HCT116 (cell line): ENCODE measurements around the gene ALOXE3. TPM values are rescaled to one million over a fixed set of nuclear protein-coding genes. Genes with fewer than 3 reads are reported as not detected.
"Not testable (repeated sequence)": the region's sequence is repeated elsewhere in the genome, so short reads cannot be mapped to it uniquely, and the experiment has no call there.

ENCODE experiments used
- ATAC-seq: fragments of 200-7000 bp; cut with Tn5 transposase; 2 replicates; pipeline ENCODE4 v1.9.1; 2020; ENCODE audit warnings: mild to moderate bottlenecking, moderate library complexity
- BruUV-seq: library from RNA; stranded (reverse); fragments of 400-500 nt; replicated peaks from 2 replicates; lab custom pipeline; 2021; lab: Mats Ljungman, UMichigan
- CTCF ChIA-PET: fragments of 300-600 bp; sonication (Branson Sonifier 250); formaldehyde crosslinking; loops from one replicate; lab custom pipeline; 2021; ENCODE audit warnings: antibody characterized with exemption; lab: Charles Lee
- POLR2A ChIA-PET: fragments of 300-600, 350-600 bp; sonication (Branson Sonifier 250); formaldehyde crosslinking; loops from one replicate; lab custom pipeline; 2021; ENCODE audit warnings: antibody characterized with exemption; lab: Charles Lee
- RAD21 ChIA-PET, 2 experiments: fragments of 300-600 bp; sonication (Branson Sonifier 250); formaldehyde crosslinking; loops; one replicate each; lab custom pipeline; 2023; ENCODE audit warnings: low total read pairs in 2 of 2; ENCODE audit not compliant: uncharacterized antibody in 2 of 2, unreplicated experiment in 2 of 2, low non-redundant PET in 1 of 2; lab: Charles Lee
- DNase-seq: peaks from one replicate; pipeline ENCODE4 v3.0.0-alpha.2; 2010; ENCODE audit warnings: low read depth, low spot score
- H2AFZ ChIP-seq: fragments of 200-600 bp; shearing (Covaris generic), sonication (generic); 2 replicates; pipeline ENCODE4 v1.6.1; 2017; ENCODE audit warnings: low read depth, mixed run types, mixed read lengths, antibody characterized with exemption, low read length; ENCODE audit not compliant: poor library complexity, severe bottlenecking
- H3K27ac ChIP-seq: 2 replicates; pipeline ENCODE4 v1.5.1; 2012; ENCODE audit warnings: low read depth, low read length
- H3K27me3 ChIP-seq: fragments of 200-600 bp; sonication (generic); 2 replicates; pipeline ENCODE4 v1.6.1; 2016; ENCODE audit warnings: mixed run types, low read length, mixed read lengths; ENCODE audit not compliant: insufficient read depth
- H3K36me3 ChIP-seq, 2 experiments: fragments of 200-500 bp in 1 of 2; fragments of 200-600 bp in 1 of 2; sonication (Bioruptor generic) in 1 of 2; sonication (generic) in 1 of 2; 2 replicates each; pipeline versions ENCODE4 v1.5.1 to v1.6.1; 2014 to 2016; ENCODE audit warnings: low read length in 2 of 2, inconsistent platforms in 1 of 2, mixed read lengths in 1 of 2, mixed run types in 1 of 2; ENCODE audit not compliant: insufficient read depth in 2 of 2, control insufficient read depth in 1 of 2
- H3K4me1 ChIP-seq, 2 experiments: fragments of 200-600 bp in 1 of 2; sonication (generic) in 1 of 2; 2 replicates each; pipeline versions ENCODE4 v1.5.1 to v1.6.1; 2012 to 2017; ENCODE audit warnings: low read length in 2 of 2, inconsistent platforms in 1 of 2, mild to moderate bottlenecking in 1 of 2, mixed read lengths in 1 of 2, mixed run types in 1 of 2, moderate library complexity in 1 of 2; ENCODE audit not compliant: insufficient read depth in 2 of 2, control insufficient read depth in 1 of 2
- H3K4me2 ChIP-seq: fragments of 200-600 bp; sonication (generic); 2 replicates; pipeline ENCODE4 v1.6.1; 2017; ENCODE audit warnings: mixed run types, low read length, mixed read lengths
- H3K4me3 ChIP-seq, 2 experiments: fragments of 200-600 bp in 1 of 2; sonication (generic) in 1 of 2; replicated peaks in 1 of 2; 2 replicates each; pipeline ENCODE4 v1.5.1; 2011 to 2016; ENCODE audit warnings: low read length in 2 of 2, control low read depth in 1 of 2, low read depth in 1 of 2, mild to moderate bottlenecking in 1 of 2, mixed read lengths in 1 of 2, mixed run types in 1 of 2
- H3K79me2 ChIP-seq: fragments of 200-600 bp; sonication (generic); 2 replicates; pipeline ENCODE4 v1.6.1; 2017; ENCODE audit warnings: mild to moderate bottlenecking, mixed run types, low read length, moderate library complexity, mixed read lengths; ENCODE audit not compliant: insufficient read depth
- H3K9ac ChIP-seq: fragments of 200-600 bp; sonication (generic); 2 replicates; pipeline ENCODE4 v1.6.1; 2016; ENCODE audit warnings: low read length, mixed read lengths
- H3K9me2 ChIP-seq: fragments of 200-600 bp; sonication (generic), shearing (Covaris generic); 2 replicates; pipeline ENCODE4 v1.6.1; 2017; ENCODE audit warnings: mixed run types, mild to moderate bottlenecking, moderate library complexity; ENCODE audit not compliant: insufficient read depth
- H3K9me3 ChIP-seq, 2 experiments: fragments of 200-500 bp in 1 of 2; fragments of 200-600 bp in 1 of 2; sonication (Bioruptor generic) in 1 of 2; sonication (generic) in 1 of 2; 2 replicates each; pipeline ENCODE4 v1.6.1; 2014 to 2017; ENCODE audit warnings: low read length in 2 of 2, mixed read lengths in 2 of 2, inconsistent platforms in 1 of 2, low read depth in 1 of 2, mild to moderate bottlenecking in 1 of 2, mixed run types in 1 of 2, moderate library complexity in 1 of 2; ENCODE audit not compliant: control insufficient read depth in 1 of 2, insufficient read depth in 1 of 2
- H4K20me1 ChIP-seq: fragments of 200-600 bp; sonication (generic), shearing (Covaris generic); 2 replicates; pipeline ENCODE4 v1.6.1; 2017; ENCODE audit warnings: mixed run types, mild to moderate bottlenecking, moderate library complexity; ENCODE audit not compliant: insufficient read depth
- CBX3 ChIP-seq: IDR thresholded peaks from 2 replicates; pipeline ENCODE4 v1.6.1; 2012; ENCODE audit warnings: low read depth
- CTCF ChIP-seq, 3 experiments: fragments of 200-600 bp in 1 of 3; sonication (generic) in 1 of 3; IDR thresholded peaks in 2 of 3; conservative IDR thresholded peaks in 1 of 3; 2 replicates each; pipeline ENCODE4 v1.5.1; 2012 to 2017; ENCODE audit warnings: low read depth in 2 of 3, low read length in 2 of 3, antibody characterized with exemption in 1 of 3, borderline replicate concordance in 1 of 3, control low read depth in 1 of 3, mild to moderate bottlenecking in 1 of 3, mixed read lengths in 1 of 3, mixed run types in 1 of 3, moderate library complexity in 1 of 3; ENCODE audit not compliant: insufficient read depth in 1 of 3
- ELF1 ChIP-seq: IDR thresholded peaks from 2 replicates; pipeline ENCODE4 v1.6.1; 2012; ENCODE audit warnings: low read depth, borderline replicate concordance
- EZH2phosphoT487 ChIP-seq: fragments of 200-600 bp; IDR thresholded peaks from 2 replicates; pipeline ENCODE4 v1.6.1; 2018; ENCODE audit warnings: antibody characterized with exemption, borderline replicate concordance
- FOSL1 ChIP-seq: IDR thresholded peaks from 2 replicates; pipeline ENCODE4 v1.6.1; 2012; ENCODE audit warnings: low read depth
- MAX ChIP-seq: IDR thresholded peaks from 2 replicates; pipeline ENCODE4 v1.6.1; 2012
- POLR2A ChIP-seq: IDR thresholded peaks from 2 replicates; pipeline ENCODE4 v1.7.0; 2011; ENCODE audit warnings: borderline replicate concordance; ENCODE audit not compliant: insufficient read depth, insufficient read length; ENCODE audit errors: extremely low read depth
- POLR2AphosphoS5 ChIP-seq: IDR thresholded peaks from 2 replicates; pipeline ENCODE4 v1.6.1; 2011; ENCODE audit warnings: mild to moderate bottlenecking, low read depth, low read length, moderate library complexity
- RAD21 ChIP-seq: IDR thresholded peaks from 2 replicates; pipeline ENCODE4 v1.6.1; 2012; ENCODE audit warnings: low read depth, mild to moderate bottlenecking
- SIN3A ChIP-seq: IDR thresholded peaks from 2 replicates; pipeline ENCODE4 v1.6.1; 2012; ENCODE audit warnings: low read depth
- SRF ChIP-seq: IDR thresholded peaks from 2 replicates; pipeline ENCODE4 v1.6.1; 2012; ENCODE audit warnings: low read depth
- TCF7L2 ChIP-seq: IDR thresholded peaks from 2 replicates; pipeline ENCODE4 v1.7.0; 2011; ENCODE audit warnings: borderline replicate concordance, inconsistent platforms; ENCODE audit not compliant: insufficient read depth, insufficient read length; ENCODE audit errors: extremely low read depth
- YY1 ChIP-seq: IDR thresholded peaks from 2 replicates; pipeline ENCODE4 v1.6.1; 2011; ENCODE audit warnings: low read length, low read depth, moderate library complexity, mild to moderate bottlenecking; ENCODE audit not compliant: insufficient replicate concordance; ENCODE audit errors: extremely low read depth
- ZFX ChIP-seq: fragments of 450-650 bp; IDR thresholded peaks from 2 replicates; pipeline ENCODE4 v1.6.1; 2017
- ZNF274 ChIP-seq: fragments of 200-500 bp; sonication (Bioruptor generic); IDR thresholded peaks from 2 replicates; pipeline ENCODE4 v1.6.1; 2014; ENCODE audit warnings: mild to moderate bottlenecking, low read depth, low read length, inconsistent platforms
- intact Hi-C: fragments of 100-400 bp; cut with micrococcal nuclease; formaldehyde crosslinking; loops from 2 replicates; pipeline ENCODE4 v1.10.0; 2022
- total RNA-seq: library from RNA; stranded (reverse); gene quantifications from one replicate; pipeline ENCODE4 v1.2.1, GENCODE V29; 2021; ENCODE audit not compliant: unreplicated experiment

ALOXE3 gene
- total RNA-seq, 1 experiment from 2014 or later = 3.5 TPM

GRCh38 chr17:8079291-8080207 lies 38.8 kb downstream of the ALOXE3 start:
- Histone ChIP-seq H3K36me3 (no peaks in the 10 kb centered on the region), H3K4me2 (peak overlapping the region; percentile 96), H3K9me3 (no peaks in the 10 kb centered on the region), H3K9ac (peak overlapping the region; percentile 75), H4K20me1 (no peaks in the 10 kb centered on the region), H3K27me3 (no peaks in the 10 kb centered on the region), H3K4me3 (peak overlapping the region; percentile 68 to 81), H3K9me2 (no peaks in the 10 kb centered on the region), H2AFZ (peak overlapping the region; percentile 52), H3K27ac (peak overlapping the region; percentile 79), H3K79me2 (peaks cover 4% of the 10 kb centered on the region; the same call in 1 of the 2 replicates), H3K4me1 (peaks cover 2 to 25% of the 10 kb centered on the region in 2 experiments; a peak in 3 of 4 replicates)
- ChIA-PET RAD21 (interaction anchor here in 1 of 2 experiments (0.7 kb wide), 1 partner anchor 167 kb away, joined by 3 read pairs; no protein-coding TSS in a partner anchor), POLR2A (interaction anchor here (0.5 to 1.5 kb wide), 3 partner anchors 9 to 305 kb away, joined by 4 to 7 read pairs (median 5); partner anchors contain the start of gene ALOX12B), CTCF (interaction anchor here (0.6 to 1.9 kb wide), 18 partner anchors 8 to 148 kb away, joined by 3 to 13 read pairs (median 3); partner anchors contain the start of genes ALOX12B and AURKB)
- BruUV-seq = TSS peak; percentile 49
- ATAC-seq = peak; percentile 88
- TF ChIP-seq POLR2AphosphoS5 (peak; percentile 52), ZNF274 (no peak), CTCF (IDR thresholded peaks at IDR 0.05 in 2 of 3, conservative IDR thresholded peaks at IDR 0.05 in 1 of 3; ENCODE audit: borderline replicate concordance in 1 of 3, insufficient read depth in 1 of 3, low read depth in 2 of 3, low read length in 2 of 3) (peak; percentile 84 to 98 (median 86)), ELF1 (no peak), MAX (peak; percentile 77), ZFX (peak; percentile 84; the same call in 1 of the 2 replicates), CBX3 (peak; percentile 96), TCF7L2 (peak; percentile 37), YY1 (peak; percentile 70), POLR2A (no peak), SRF (no peak), EZH2phosphoT487 (no peak), SIN3A (no peak), FOSL1 (no peak), RAD21 (peak; percentile 79)
- peak; percentile 72 for DNase-seq
- intact Hi-C loops = loop anchor here (5.0 kb wide), 1 partner anchor 38 kb away; the partner anchor contains the start of gene ALOXE3

GRCh38 chr17:8077939-8078338 lies 40.4 kb downstream of the ALOXE3 start:
- H4K20me1 ChIP-seq, DNase-seq, H3K4me2 ChIP-seq, H2AFZ ChIP-seq, RAD21 ChIA-PET, ATAC-seq, H3K9ac ChIP-seq, H3K36me3 ChIP-seq, H3K79me2 ChIP-seq, H3K27ac ChIP-seq, H3K4me3 ChIP-seq, H3K9me2 ChIP-seq, BruUV-seq, H3K27me3 ChIP-seq, POLR2A ChIA-PET, H3K9me3 ChIP-seq: not testable (repeated sequence)
- intact Hi-C loops = loop anchor here (5.0 kb wide), 1 partner anchor 39 kb away; the partner anchor contains the start of gene ALOXE3
- CTCF ChIA-PET = interaction anchor here (1.9 kb wide), 1 partner anchor 18 kb away, joined by 10 read pairs; no protein-coding TSS in a partner anchor
- H3K4me1 ChIP-seq = peaks cover 2 to 39% of the 10 kb centered on the region in 2 experiments; a peak in 3 of 4 replicates
